DMS79 (cell line): Measurements from ENCODE around the gene ACER2.
A peak's percentile ranks its signal among the peaks of the same experiment; 100 is the strongest.
"Not testable (repeated sequence)": the region's sequence is repeated elsewhere in the genome, so short reads cannot be mapped to it uniquely, and the experiment has no call there.

ENCODE experiments used
- DNase-seq: peaks from one replicate; lab custom pipeline; 2025; lab: John Stamatoyannopoulos, UW

Gene ACER2

GRCh38 chr9:19409401-19410194 lies 789 bp downstream of the ACER2 start:
- DNase-seq = peak; percentile 2

GRCh38 chr9:19410195-19410503 lies 1.3 kb downstream of the ACER2 start:
- no peak for DNase-seq

GRCh38 chr9:19410594-19410993 lies 1.8 kb downstream of the ACER2 start:
- no peak for DNase-seq

- no peak for DNase-seq
Measured at GRCh38 chr9:19411316-19411715, 2.5 kb downstream of the ACER2 start.

GRCh38 chr9:19413456-19413855 lies 4.6 kb downstream of the ACER2 start:
- not testable (repeated sequence) for DNase-seq

GRCh38 chr9:19416143-19416542 lies 7.3 kb downstream of the ACER2 start:
- DNase-seq = no peak

GRCh38 chr9:19420877-19421276 lies 12.1 kb downstream of the ACER2 start:
- no peak for DNase-seq

- no peak for DNase-seq
Measured at GRCh38 chr9:19423163-19423562, 14.4 kb downstream of the ACER2 start.

- no peak for DNase-seq
Measured at GRCh38 chr9:19424176-19424779, 15.5 kb downstream of the ACER2 start.

- DNase-seq = no peak
Measured at GRCh38 chr9:19429595-19429994, 20.8 kb downstream of the ACER2 start.

- DNase-seq = no peak
Measured at GRCh38 chr9:19430201-19430760, 21.5 kb downstream of the ACER2 start.

GRCh38 chr9:19431361-19432171 lies 22.8 kb downstream of the ACER2 start:
- no peak for DNase-seq

GRCh38 chr9:19432473-19432872 lies 23.7 kb downstream of the ACER2 start:
- DNase-seq = no peak

GRCh38 chr9:19433729-19434128 lies 24.9 kb downstream of the ACER2 start:
- not testable (repeated sequence) for DNase-seq

GRCh38 chr9:19440376-19440775 lies 31.6 kb downstream of the ACER2 start:
- DNase-seq = no peak

GRCh38 chr9:19440823-19441580 lies 32.2 kb downstream of the ACER2 start:
- DNase-seq = no peak

GRCh38 chr9:19441730-19442129 lies 32.9 kb downstream of the ACER2 start:
- no peak for DNase-seq

- DNase-seq = no peak
Measured at GRCh38 chr9:19442240-19442639, 33.4 kb downstream of the ACER2 start.

GRCh38 chr9:19445452-19445851 lies 36.6 kb downstream of the ACER2 start:
- no peak for DNase-seq

- DNase-seq = peak; percentile 5
Measured at GRCh38 chr9:19446361-19446861, 37.6 kb downstream of the ACER2 start.

- DNase-seq = no peak
Measured at GRCh38 chr9:19451240-19452087, 42.7 kb downstream of the ACER2 start.
